HS-27A (cell line): Measurements from ENCODE around the gene PDAP1.
A peak's percentile ranks its signal among the peaks of the same experiment; 100 is the strongest.
"Not testable (repeated sequence)": the region's sequence is repeated elsewhere in the genome, so short reads cannot be mapped to it uniquely, and the experiment has no call there.

Experiments
- DNase-seq: peaks from one replicate; pipeline ENCODE4 v3.0.0-alpha.2; 2012; ENCODE audit warnings: low read depth, missing footprints

The PDAP1 gene

GRCh38 chr7:99424932-99425730 lies 16.7 kb upstream of the PDAP1 start:
- no peak for DNase-seq

- no peak for DNase-seq
Observed at GRCh38 chr7:99422625-99423024, 14.2 kb upstream of the PDAP1 start.

- DNase-seq = no peak
Observed at GRCh38 chr7:99422186-99422585, 13.8 kb upstream of the PDAP1 start.

- DNase-seq = no peak
Observed at GRCh38 chr7:99420986-99421385, 12.6 kb upstream of the PDAP1 start.

GRCh38 chr7:99420213-99420612 lies 11.8 kb upstream of the PDAP1 start:
- DNase-seq = no peak

- no peak for DNase-seq
Observed at GRCh38 chr7:99419323-99420021, 11.1 kb upstream of the PDAP1 start.

GRCh38 chr7:99418260-99418659 lies 9.9 kb upstream of the PDAP1 start:
- no peak for DNase-seq

GRCh38 chr7:99415513-99416127 lies 7.2 kb upstream of the PDAP1 start:
- not testable (repeated sequence) for DNase-seq

GRCh38 chr7:99410635-99411034 lies 2.2 kb upstream of the PDAP1 start:
- DNase-seq = no peak

- DNase-seq = no peak
Observed at GRCh38 chr7:99409806-99410205, 1.4 kb upstream of the PDAP1 start.

GRCh38 chr7:99409192-99409572 lies 785 bp upstream of the PDAP1 start:
- no peak for DNase-seq

- peak; percentile 29 for DNase-seq
Observed at GRCh38 chr7:99407872-99408378, 472 bp downstream of the PDAP1 start.

GRCh38 chr7:99406557-99406956 lies 1.8 kb downstream of the PDAP1 start:
- no peak for DNase-seq

- no peak for DNase-seq
Observed at GRCh38 chr7:99404977-99405320, 3.4 kb downstream of the PDAP1 start.

GRCh38 chr7:99404235-99404976 lies 4.0 kb downstream of the PDAP1 start:
- no peak for DNase-seq

GRCh38 chr7:99403764-99404163 lies 4.6 kb downstream of the PDAP1 start:
- no peak for DNase-seq

- no peak for DNase-seq
Observed at GRCh38 chr7:99402854-99403253, 5.5 kb downstream of the PDAP1 start.

GRCh38 chr7:99399597-99399996 lies 8.8 kb downstream of the PDAP1 start:
- DNase-seq = no peak

- DNase-seq = no peak
Observed at GRCh38 chr7:99398891-99399445, 9.4 kb downstream of the PDAP1 start.

GRCh38 chr7:99397297-99397983 lies 11.0 kb downstream of the PDAP1 start:
- no peak for DNase-seq
